GM12878 (cell line): ENCODE measurements around the gene POR. TPM values are rescaled to one million over a fixed set of nuclear protein-coding genes. Genes with fewer than 3 reads are reported as not detected.

ENCODE experiments used
- ATAC-seq: fragments of 200-7000 bp; cut with Tn5 transposase; 3 replicates; pipeline ENCODE4 v1.9.1; 2020; ENCODE audit warnings: mild to moderate bottlenecking, moderate library complexity
- BruUV-seq: library from RNA; stranded (reverse); fragments of 400-500 nt; replicated peaks from 2 replicates; lab custom pipeline; 2021; lab: Mats Ljungman, UMichigan
- CTCF ChIA-PET: fragments of 300-600 bp; sonication (Branson Sonifier 250); formaldehyde crosslinking; extraction: SDS; loops from one replicate; lab custom pipeline; 2021; ENCODE audit warnings: inconsistent platforms; lab: Yijun Ruan, JAX
- POLR2A ChIA-PET: fragments of 350-600 bp; formaldehyde crosslinking; extraction: SDS; loops from one replicate; lab custom pipeline; 2021; ENCODE audit warnings: inconsistent platforms; lab: Charles Lee
- RAD21 ChIA-PET: fragments of 300-600 bp; sonication (Branson Sonifier 250); formaldehyde crosslinking; loops from one replicate; lab custom pipeline; 2023; ENCODE audit warnings: antibody characterized with exemption; ENCODE audit not compliant: unreplicated experiment; lab: Charles Lee
- SMC1A ChIA-PET: fragments of 300-600 bp; sonication (Branson Sonifier 250); formaldehyde crosslinking; loops from one replicate; lab custom pipeline; 2023; ENCODE audit not compliant: unreplicated experiment, uncharacterized antibody; lab: Charles Lee
- DNase-seq: peaks from one replicate; pipeline ENCODE4 v3.0.0-alpha.2; 2011; ENCODE audit warnings: low read depth, low spot score
- FAIRE-seq: peaks from 3 replicates; lab custom pipeline; 2011; peaks lifted over from hg19 to GRCh38; lab: Jason Lieb, UNC
- H2AFZ ChIP-seq: 2 replicates; pipeline ENCODE4 v1.6.0; 2011; ENCODE audit warnings: low read depth, low read length, control low read depth; ENCODE audit not compliant: control insufficient read depth
- H3K27ac ChIP-seq: 2 replicates; pipeline ENCODE4 v1.5.1; 2011; ENCODE audit warnings: control low read depth; ENCODE audit not compliant: control insufficient read depth, insufficient read depth
- H3K27me3 ChIP-seq, 2 experiments: replicated peaks in 1 of 2; 2 replicates each; pipeline versions ENCODE4 v1.6.0 to v1.6.1; 2011; ENCODE audit warnings: low read length in 1 of 2; ENCODE audit not compliant: control insufficient read depth in 2 of 2, insufficient read depth in 2 of 2
- H3K36me3 ChIP-seq, 2 experiments: 2 replicates each; pipeline ENCODE4 v1.5.1; 2011; ENCODE audit warnings: low read length in 1 of 2; ENCODE audit not compliant: control insufficient read depth in 2 of 2, insufficient read depth in 2 of 2
- H3K4me1 ChIP-seq: 2 replicates; pipeline ENCODE4 v1.6.1; 2011; ENCODE audit warnings: mild to moderate bottlenecking, low read length, moderate library complexity, mixed read lengths; ENCODE audit not compliant: control insufficient read depth, insufficient read depth
- H3K4me2 ChIP-seq: 2 replicates; pipeline ENCODE4 v1.6.0; 2011; ENCODE audit warnings: control low read depth; ENCODE audit not compliant: control insufficient read depth, insufficient read depth
- H3K4me3 ChIP-seq: fragments of 200-600 bp; sonication (generic); 2 replicates; pipeline ENCODE4 v1.5.1; 2016
- H3K79me2 ChIP-seq: 2 replicates; pipeline ENCODE4 v1.6.0; 2011; ENCODE audit warnings: low read length; ENCODE audit not compliant: control insufficient read depth, insufficient read depth
- H3K9ac ChIP-seq: 2 replicates; pipeline ENCODE4 v1.8.0; 2011; ENCODE audit warnings: low read length, control low read depth, mixed read lengths; ENCODE audit not compliant: control insufficient read depth, insufficient read depth
- H3K9me3 ChIP-seq: replicated peaks from 3 replicates; pipeline ENCODE4 v1.5.1; 2011; ENCODE audit warnings: mild to moderate bottlenecking, low read length; ENCODE audit not compliant: control insufficient read depth, insufficient read depth
- H4K20me1 ChIP-seq: 2 replicates; pipeline ENCODE4 v1.6.0; 2011; ENCODE audit not compliant: control insufficient read depth, insufficient read depth
- ETV6 ChIP-seq, 2 experiments: fragments of 450-650 bp in 1 of 2; IDR thresholded peaks in 1 of 2; conservative IDR thresholded peaks in 1 of 2; 2 replicates each; pipeline ENCODE4 v1.6.1; 2014; ENCODE audit warnings: antibody characterized with exemption in 1 of 2, borderline replicate concordance in 1 of 2, low read depth in 1 of 2, mild to moderate bottlenecking in 1 of 2, moderate library complexity in 1 of 2
- POLR2A ChIP-seq: IDR thresholded peaks from 2 replicates; pipeline ENCODE4 v1.6.1; 2011; ENCODE audit warnings: low read depth, mild to moderate bottlenecking, low read length
- RELA ChIP-seq: fragments of 450-650 bp; IDR thresholded peaks from 2 replicates; pipeline ENCODE4 v1.8.0; 2014; ENCODE audit warnings: borderline replicate concordance; ENCODE audit not compliant: partially characterized antibody
- SP1 ChIP-seq: IDR thresholded peaks from one replicate; pipeline ENCODE4 v1.6.1; 2011; ENCODE audit warnings: low read depth, low read length
- SPI1 ChIP-seq: IDR thresholded peaks from 2 replicates; pipeline ENCODE4 v1.6.1; 2011; ENCODE audit warnings: low read depth, mild to moderate bottlenecking, low read length, moderate library complexity, borderline replicate concordance; ENCODE audit not compliant: insufficient read depth
- TCF3 ChIP-seq: IDR thresholded peaks from 2 replicates; pipeline ENCODE4 v1.6.1; 2012; ENCODE audit warnings: low read depth, mild to moderate bottlenecking, low read length, borderline replicate concordance; ENCODE audit not compliant: insufficient read depth
- TCF7 ChIP-seq: IDR thresholded peaks from 2 replicates; pipeline ENCODE4 v1.6.1; 2014; ENCODE audit warnings: antibody characterized with exemption, borderline replicate concordance
- ZBTB11 ChIP-seq: fragments of 450-650 bp; formaldehyde crosslinking; IDR thresholded peaks from 2 replicates; pipeline ENCODE4 v1.5.0; 2022; ENCODE audit warnings: mild to moderate bottlenecking, missing genetic modification characterization
- WGBS: methylation state at CpG from one replicate; pipeline ENCODE4 v1.1.6; 2016; ENCODE audit warnings: low lambda C conversion rate; ENCODE audit not compliant: insufficient replicate concordance, insufficient coverage; ENCODE audit errors: missing lambda C conversion rate; 5-methylcytosine and 5-hydroxymethylcytosine counted together
- in situ Hi-C: fragments of 300-500 bp; cut with MboI; formaldehyde crosslinking; loops from 9 replicates; pipeline ENCODE4 v1.14.3; 2018; ENCODE audit warnings: mixed read lengths
- intact Hi-C: fragments of 100-400 bp; cut with micrococcal nuclease; formaldehyde crosslinking; loops from one replicate; pipeline ENCODE4 v1.14.2; 2022; ENCODE audit not compliant: unreplicated experiment
- polyA plus RNA-seq, 11 experiments: library from polyadenylated mRNA; depleted of rRNA in 4 of 11; unstranded in 6 of 11; stranded (reverse) in 5 of 11; fragments of >200 nt; fragmentation: Nextera tagmentation in 4 of 11; fragmentation: Illumina TruSeq in 1 of 11; extraction: Ambion mirVana in 4 of 11; extraction: Trizol in 1 of 11; gene quantifications; 1 replicate in 1 of 11; 2 replicates in 10 of 11; pipeline versions ENCODE4 v1.2.1 to v1.2.3, GENCODE V29; 2011 to 2016; ENCODE audit warnings: inconsistent platforms in 2 of 11, missing spikeins in 2 of 11, low read depth in 1 of 11
- total RNA-seq, 4 experiments: library from RNA; depleted of rRNA in 3 of 4; stranded (reverse); fragments of >200 nt in 3 of 4; fragmentation: Illumina TruSeq in 1 of 4; extraction: Trizol in 1 of 4; gene quantifications; 2 replicates each; pipeline versions ENCODE4 v1.2.1 to v1.2.3, GENCODE V29; 2013 to 2021

Gene POR
- total and polyA plus RNA-seq, 10 of the 15 experiments (the other 5 are each of a cell fraction or from before 2014, with no cell fraction given), result 2.2 to 75.8 (median 35.9) TPM

GRCh38 chr7:75984130-75985008 lies 69.4 kb downstream of the POR start:
- H3K36me3 ChIP-seq, result peaks cover 3 to 33% of the 10 kb centered on the region in 2 experiments; a peak in 3 of 4 replicates
- ChIA-PET RAD21 (no interaction called here), CTCF (interaction anchor here (0.7 kb wide), 1 partner anchor 107 kb away, joined by 3 read pairs; no protein-coding TSS in a partner anchor), SMC1A (interaction anchor here (0.6 kb wide), 1 partner anchor 86 kb away, joined by 3 read pairs; no protein-coding TSS in a partner anchor), POLR2A (no interaction called here)
- FAIRE-seq (no peak), ATAC-seq (no peak), DNase-seq (no peak)
- no peak overlapping the region for H3K4me3 ChIP-seq
- H3K4me1 ChIP-seq, result no peaks in the 10 kb centered on the region; the same call in 1 of the 2 replicates
- no peaks in the 10 kb centered on the region for H3K9me3 ChIP-seq
- H3K4me2 ChIP-seq, result no peak overlapping the region
- TF ChIP-seq POLR2A (peak; percentile 50), TCF7 (no peak)
- H3K79me2 ChIP-seq, result no peaks in the 10 kb centered on the region
- no peak overlapping the region for H3K27ac ChIP-seq
- in situ Hi-C loops, result no loop called here
- no TSS peak for BruUV-seq
- H3K9ac ChIP-seq, result no peak overlapping the region
- no peak overlapping the region for H2AFZ ChIP-seq
- H3K27me3 ChIP-seq, result no peaks in the 10 kb centered on the region
- H4K20me1 ChIP-seq, result no peaks in the 10 kb centered on the region
- intact Hi-C loops, result no loop called here
- 95% methylated on average over 42 of the region's 44 CpGs for WGBS

DNA sequence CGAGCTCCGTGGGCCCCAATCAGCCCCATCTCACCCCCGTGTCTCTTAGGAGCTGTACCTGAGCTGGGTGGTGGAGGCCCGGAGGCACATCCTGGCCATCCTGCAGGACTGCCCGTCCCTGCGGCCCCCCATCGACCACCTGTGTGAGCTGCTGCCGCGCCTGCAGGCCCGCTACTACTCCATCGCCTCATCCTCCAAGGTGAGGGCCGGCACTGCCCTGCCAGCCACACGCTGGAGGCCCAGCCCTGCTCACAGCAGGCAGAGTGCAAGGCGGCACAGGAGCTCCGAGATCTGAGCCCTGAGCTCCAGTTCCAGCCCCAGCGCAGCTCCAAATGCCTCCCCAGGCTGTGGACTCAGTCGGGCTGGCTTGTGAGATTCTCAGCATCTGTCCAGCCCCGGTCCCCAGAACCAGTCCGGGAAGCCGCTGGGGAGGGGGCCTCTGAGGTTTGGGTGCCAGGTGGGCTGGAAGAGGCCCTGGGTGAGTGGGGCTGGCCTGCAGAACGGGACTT lies 70.1 kb downstream of the POR start:
- in situ Hi-C loops (no loop called here), intact Hi-C loops (no loop called here)
- no peak for ATAC-seq
- no peak overlapping the region for H3K4me3 ChIP-seq
- H4K20me1 ChIP-seq, result no peaks in the 10 kb centered on the region
- H2AFZ ChIP-seq, result no peak overlapping the region
- POLR2A ChIA-PET, result no interaction called here
- H3K27ac ChIP-seq, result no peak overlapping the region
- no peaks in the 10 kb centered on the region for H3K79me2 ChIP-seq
- no TSS peak for BruUV-seq
- RAD21 ChIA-PET, result no interaction called here
- WGBS, result 90% methylated on average over 11 of the region's 21 CpGs
- H3K9me3 ChIP-seq, result no peaks in the 10 kb centered on the region
- CTCF ChIA-PET, result interaction anchor here (0.7 kb wide), 1 partner anchor 108 kb away, joined by 3 read pairs; no protein-coding TSS in a partner anchor
- FAIRE-seq, result no peak
- no peaks in the 10 kb centered on the region; the same call in 1 of the 2 replicates for H3K4me1 ChIP-seq
- H3K9ac ChIP-seq, result no peak overlapping the region
- no peak overlapping the region for H3K4me2 ChIP-seq
- DNase-seq, result no peak
- SMC1A ChIA-PET, result interaction anchor here (0.6 kb wide), 1 partner anchor 85 kb away, joined by 3 read pairs; no protein-coding TSS in a partner anchor
- peaks cover 3 to 28% of the 10 kb centered on the region in 2 experiments; a peak in 3 of 4 replicates for H3K36me3 ChIP-seq
- H3K27me3 ChIP-seq, result no peaks in the 10 kb centered on the region
- TF ChIP-seq RELA (no peak), TCF3 (no peak), ZBTB11 (CRISPR knock-in tag) (no peak), SPI1 (no peak), SP1 (no peak), ETV6 (conservative IDR thresholded peaks at IDR 0.05 in 1 of 2, IDR thresholded peaks at IDR 0.05 in 1 of 2; ENCODE audit: borderline replicate concordance in 1 of 2, low read depth in 1 of 2) (no peak)
